Type B pancreatic cell (in vitro differentiated cells): Measurements from ENCODE around the gene TOB1. TPM values are rescaled to one million over a fixed set of nuclear protein-coding genes. Genes with fewer than 3 reads are reported as not detected.

Experiments used
- DNase-seq: peaks from one replicate; pipeline ENCODE4 v3.0.0; 2021; ENCODE audit warnings: mixed read lengths; ENCODE audit not compliant: unreplicated experiment; ENCODE audit errors: extremely low spot score
- H3K27ac Mint-ChIP-seq: 2 replicates; pipeline ENCODE4 v1.8.0; 2021; ENCODE audit warnings: mild to moderate bottlenecking, mixed read lengths
- H3K27me3 Mint-ChIP-seq: 2 replicates; pipeline ENCODE4 v1.8.0; 2021; ENCODE audit warnings: mixed read lengths
- H3K36me3 Mint-ChIP-seq: 2 replicates; pipeline ENCODE4 v1.8.0; 2021; ENCODE audit warnings: mixed read lengths
- H3K4me1 Mint-ChIP-seq: one replicate; pipeline ENCODE4 v1.8.0; 2021; ENCODE audit warnings: mixed read lengths; ENCODE audit not compliant: unreplicated experiment
- H3K4me3 Mint-ChIP-seq: 2 replicates; pipeline ENCODE4 v1.8.0; 2021; ENCODE audit warnings: mild to moderate bottlenecking, mixed read lengths
- H3K9me3 Mint-ChIP-seq: 2 replicates; pipeline ENCODE4 v1.8.0; 2021; ENCODE audit warnings: mixed read lengths
- total RNA-seq: library from RNA; stranded (reverse); gene quantifications from 2 replicates; pipeline ENCODE4 v1.2.1, GENCODE V29; 2021; ENCODE audit warnings: low replicate concordance
- TF ChIP-seq, protein P1 (sequence below): fragments of 200-600 bp; sonication (generic); conservative IDR thresholded peaks from 2 replicates; pipeline ENCODE4 v1.5.0; 2021; ENCODE audit warnings: antibody characterized with exemption, mild to moderate bottlenecking

TOB1 gene
- total RNA-seq, 1 donor from 2014 or later = 54.9 TPM

DNA sequence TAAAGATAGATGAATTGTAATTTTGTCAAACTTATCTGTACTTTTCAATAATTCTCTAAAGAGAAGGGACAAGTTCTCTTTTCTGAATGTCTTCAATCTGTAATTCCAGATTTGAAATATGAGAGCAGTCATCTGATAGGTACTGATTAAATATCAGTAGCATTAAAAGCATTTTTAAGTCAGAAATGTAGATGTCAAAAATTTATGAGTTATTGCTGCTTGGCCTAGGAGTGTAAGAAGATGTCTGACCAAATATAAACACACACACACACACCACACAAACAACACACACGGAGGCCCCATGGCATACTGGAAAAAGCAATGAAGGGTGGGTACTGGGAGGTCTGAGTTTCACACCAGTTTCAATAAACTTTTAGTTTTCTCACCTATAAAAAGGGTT is 2.4 kb upstream of the TOB1 start:
- Mint-ChIP-seq H3K4me3 (peak overlapping the region; percentile 96), H3K27ac (peak overlapping the region; percentile 99), H3K27me3 (peaks cover 3% of the 10 kb centered on the region), H3K36me3 (peaks cover 4% of the 10 kb centered on the region), H3K9me3 (no peaks in the 10 kb centered on the region), H3K4me1 (peaks cover 22% of the 10 kb centered on the region)
- TF ChIP-seq, protein P1, sequence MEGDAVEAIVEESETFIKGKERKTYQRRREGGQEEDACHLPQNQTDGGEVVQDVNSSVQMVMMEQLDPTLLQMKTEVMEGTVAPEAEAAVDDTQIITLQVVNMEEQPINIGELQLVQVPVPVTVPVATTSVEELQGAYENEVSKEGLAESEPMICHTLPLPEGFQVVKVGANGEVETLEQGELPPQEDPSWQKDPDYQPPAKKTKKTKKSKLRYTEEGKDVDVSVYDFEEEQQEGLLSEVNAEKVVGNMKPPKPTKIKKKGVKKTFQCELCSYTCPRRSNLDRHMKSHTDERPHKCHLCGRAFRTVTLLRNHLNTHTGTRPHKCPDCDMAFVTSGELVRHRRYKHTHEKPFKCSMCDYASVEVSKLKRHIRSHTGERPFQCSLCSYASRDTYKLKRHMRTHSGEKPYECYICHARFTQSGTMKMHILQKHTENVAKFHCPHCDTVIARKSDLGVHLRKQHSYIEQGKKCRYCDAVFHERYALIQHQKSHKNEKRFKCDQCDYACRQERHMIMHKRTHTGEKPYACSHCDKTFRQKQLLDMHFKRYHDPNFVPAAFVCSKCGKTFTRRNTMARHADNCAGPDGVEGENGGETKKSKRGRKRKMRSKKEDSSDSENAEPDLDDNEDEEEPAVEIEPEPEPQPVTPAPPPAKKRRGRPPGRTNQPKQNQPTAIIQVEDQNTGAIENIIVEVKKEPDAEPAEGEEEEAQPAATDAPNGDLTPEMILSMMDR = no peak
- DNase-seq = no peak

DNA sequence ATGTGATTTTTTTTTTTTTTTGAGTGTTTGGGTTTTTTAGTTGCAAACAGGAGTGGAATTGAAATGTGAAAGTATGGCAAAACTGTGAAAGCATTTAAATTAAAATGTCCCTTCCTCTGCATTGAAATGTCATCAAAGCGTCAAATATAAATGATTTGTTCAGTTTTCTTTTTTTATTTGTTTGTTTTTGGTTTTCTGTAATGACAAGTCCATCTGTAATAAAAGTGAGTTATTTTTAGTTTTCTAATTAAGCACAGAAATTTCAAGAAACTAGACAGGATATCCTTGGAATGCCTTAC is 1.9 kb upstream of the TOB1 start:
- Mint-ChIP-seq H3K4me1 (peaks cover 27% of the 10 kb centered on the region), H3K4me3 (peak overlapping the region; percentile 96), H3K27me3 (peaks cover 3% of the 10 kb centered on the region), H3K36me3 (peaks cover 10% of the 10 kb centered on the region), H3K9me3 (no peaks in the 10 kb centered on the region), H3K27ac (peak overlapping the region; percentile 99)
- no peak for DNase-seq
- TF ChIP-seq, protein P1 = no peak

DNA sequence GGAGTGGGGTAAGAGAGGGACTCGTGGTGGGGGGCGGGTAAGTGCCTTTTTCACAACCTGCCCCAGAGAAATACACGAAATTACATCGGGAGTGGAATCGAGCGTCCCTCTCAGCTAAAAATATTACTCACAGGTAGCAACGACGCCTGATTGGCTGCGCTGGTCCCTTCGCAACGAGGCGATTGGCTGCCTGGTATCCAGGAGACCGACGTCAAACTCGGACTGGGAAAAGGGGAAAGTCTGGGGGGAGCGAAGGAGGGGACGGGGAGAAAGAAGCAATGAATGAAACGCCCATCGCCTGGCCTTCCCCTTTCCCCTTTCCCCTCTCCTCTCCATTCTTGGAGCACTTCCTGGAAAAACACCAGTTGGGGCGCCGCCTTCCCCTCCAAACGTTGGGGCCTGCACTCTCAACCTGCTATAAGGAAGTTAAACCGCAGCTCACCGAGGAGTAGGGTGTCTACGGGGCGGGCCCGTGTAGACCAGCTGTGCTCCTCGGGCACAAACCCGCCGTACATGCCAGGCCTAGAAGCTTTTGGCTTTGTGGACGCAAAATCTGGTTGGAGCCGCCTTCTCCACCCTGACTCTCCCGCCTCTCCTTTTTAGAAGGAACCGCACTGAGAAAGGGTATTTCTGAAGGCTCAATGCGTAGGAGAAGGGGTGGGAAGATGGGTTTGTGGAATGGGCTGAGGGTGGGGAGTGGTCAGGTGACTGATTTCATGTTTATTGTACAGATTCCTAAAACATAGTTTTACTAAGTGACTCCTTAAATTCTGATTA is 1.4 kb upstream of the TOB1 start:
- DNase-seq = peak; percentile 88
- peaks cover 13% of the 10 kb centered on the region for H3K36me3 Mint-ChIP-seq

DNA sequence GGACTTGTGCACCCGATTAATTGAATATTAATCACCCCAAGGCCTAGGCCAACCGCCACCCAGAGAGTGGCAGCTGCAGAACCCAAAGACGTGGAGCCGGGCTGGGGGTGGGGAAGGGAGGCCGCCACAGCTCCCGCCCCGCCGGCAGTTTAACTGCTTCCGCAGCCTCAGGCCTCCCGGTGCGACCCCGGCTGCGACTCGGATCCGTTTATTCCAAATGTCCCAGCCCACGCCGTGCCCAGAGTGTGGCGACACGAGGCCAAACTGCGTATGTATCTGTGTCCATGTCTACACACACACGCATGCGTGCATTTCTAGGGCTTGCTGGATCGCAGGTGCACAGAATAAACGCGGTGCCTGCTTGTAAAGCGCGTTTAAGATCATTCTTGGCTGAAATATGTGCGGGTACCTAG is 802 bp upstream of the TOB1 start:
- TF ChIP-seq, protein P1 = no peak
- no peaks in the 10 kb centered on the region for H3K9me3 Mint-ChIP-seq
- H3K27me3 Mint-ChIP-seq = peaks cover 3% of the 10 kb centered on the region
- H3K4me1 Mint-ChIP-seq = peaks cover 32% of the 10 kb centered on the region
- H3K36me3 Mint-ChIP-seq = peaks cover 13% of the 10 kb centered on the region
- peak overlapping the region; percentile 96 for H3K4me3 Mint-ChIP-seq
- H3K27ac Mint-ChIP-seq = peak overlapping the region; percentile 99
- DNase-seq = no peak

More for the DNA sequence above, 1.4 kb upstream of the TOB1 start:
- TF ChIP-seq, protein P1 = no peak
- peaks cover 3% of the 10 kb centered on the region for H3K27me3 Mint-ChIP-seq
- H3K27ac Mint-ChIP-seq = peak overlapping the region; percentile 99
- H3K4me1 Mint-ChIP-seq = peaks cover 30% of the 10 kb centered on the region
- H3K9me3 Mint-ChIP-seq = no peaks in the 10 kb centered on the region
- peak overlapping the region; percentile 96 for H3K4me3 Mint-ChIP-seq

DNA sequence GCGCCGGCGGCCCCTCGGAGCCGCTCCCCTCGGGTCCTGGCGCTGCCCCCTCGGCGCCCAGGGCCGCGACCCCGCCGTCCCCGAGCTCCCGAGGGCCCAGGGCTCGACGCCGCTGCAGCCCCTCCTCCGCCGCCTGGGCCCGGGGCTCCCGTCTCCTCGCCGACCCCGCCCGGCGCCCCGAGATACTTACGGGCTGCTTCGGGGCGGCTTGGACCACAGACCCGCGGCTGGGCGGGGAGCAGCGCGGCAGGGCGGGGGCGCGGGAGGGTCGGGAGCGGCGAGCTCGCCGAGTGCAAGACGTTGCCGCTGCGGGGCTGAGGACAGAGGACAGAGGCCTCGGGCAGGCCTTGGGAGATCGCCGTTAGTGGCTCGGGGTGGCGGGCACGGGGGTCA is 290 bp downstream of the TOB1 start:
- H3K27me3 Mint-ChIP-seq = peaks cover 3% of the 10 kb centered on the region
- TF ChIP-seq, protein P1 = no peak
- peaks cover 20% of the 10 kb centered on the region for H3K36me3 Mint-ChIP-seq
- peak overlapping the region; percentile 96 for H3K4me3 Mint-ChIP-seq
- peak overlapping the region; percentile 99 for H3K27ac Mint-ChIP-seq
- no peak for DNase-seq
- H3K9me3 Mint-ChIP-seq = no peaks in the 10 kb centered on the region
- peaks cover 40% of the 10 kb centered on the region for H3K4me1 Mint-ChIP-seq
